Hepatocyte (in vitro differentiated cells): ENCODE measurements around the gene WDR62.

ENCODE experiments used
- EZH2 ChIP-seq: fragments of 200-600 bp; sonication (generic); IDR thresholded peaks from 2 replicates; pipeline ENCODE4 v1.6.1; 2016; ENCODE audit warnings: antibody characterized with exemption, mild to moderate bottlenecking, borderline replicate concordance
- EZH2phosphoT487 ChIP-seq: fragments of 200-600 bp; sonication (generic); IDR thresholded peaks from one replicate; pipeline ENCODE4 v1.6.1; 2018; ENCODE audit warnings: antibody characterized with exemption, mild to moderate bottlenecking, low read depth, moderate library complexity; ENCODE audit not compliant: unreplicated experiment, severe bottlenecking
- TF ChIP-seq, protein P1 (sequence below): fragments of 200-600 bp; sonication (generic); IDR thresholded peaks from 2 replicates; pipeline ENCODE4 v1.5.1; 2016; ENCODE audit warnings: antibody characterized with exemption, mild to moderate bottlenecking; ENCODE audit not compliant: poor library complexity

- TF ChIP-seq, protein P1, sequence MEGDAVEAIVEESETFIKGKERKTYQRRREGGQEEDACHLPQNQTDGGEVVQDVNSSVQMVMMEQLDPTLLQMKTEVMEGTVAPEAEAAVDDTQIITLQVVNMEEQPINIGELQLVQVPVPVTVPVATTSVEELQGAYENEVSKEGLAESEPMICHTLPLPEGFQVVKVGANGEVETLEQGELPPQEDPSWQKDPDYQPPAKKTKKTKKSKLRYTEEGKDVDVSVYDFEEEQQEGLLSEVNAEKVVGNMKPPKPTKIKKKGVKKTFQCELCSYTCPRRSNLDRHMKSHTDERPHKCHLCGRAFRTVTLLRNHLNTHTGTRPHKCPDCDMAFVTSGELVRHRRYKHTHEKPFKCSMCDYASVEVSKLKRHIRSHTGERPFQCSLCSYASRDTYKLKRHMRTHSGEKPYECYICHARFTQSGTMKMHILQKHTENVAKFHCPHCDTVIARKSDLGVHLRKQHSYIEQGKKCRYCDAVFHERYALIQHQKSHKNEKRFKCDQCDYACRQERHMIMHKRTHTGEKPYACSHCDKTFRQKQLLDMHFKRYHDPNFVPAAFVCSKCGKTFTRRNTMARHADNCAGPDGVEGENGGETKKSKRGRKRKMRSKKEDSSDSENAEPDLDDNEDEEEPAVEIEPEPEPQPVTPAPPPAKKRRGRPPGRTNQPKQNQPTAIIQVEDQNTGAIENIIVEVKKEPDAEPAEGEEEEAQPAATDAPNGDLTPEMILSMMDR, result no peak
- TF ChIP-seq EZH2 (no peak), EZH2phosphoT487 (no peak)
These were observed 10.7 kb upstream of the WDR62 start for GRCh38 chr19:36043952-36044351.
